B cell (primary cell): ENCODE data around the gene TMEM17.

Experiments
- CTCF ChIP-seq: fragments of 200-600 bp; IDR thresholded peaks from one replicate; pipeline ENCODE4 v1.8.0; 2022; ENCODE audit warnings: antibody characterized with exemption, mild to moderate bottlenecking
- EZH2 ChIP-seq: IDR thresholded peaks from 2 replicates; pipeline ENCODE4 v1.6.1; 2012; ENCODE audit warnings: borderline replicate concordance, low read depth, mild to moderate bottlenecking, moderate library complexity, low read length; ENCODE audit not compliant: insufficient read depth, poor library complexity, severe bottlenecking

GRCh38 chr2:62526531-62527381 is 20.8 kb upstream of the TMEM17 start:
- TF ChIP-seq CTCF (no peak), EZH2 (no peak)
